Fibroblast of lung (primary cell): ENCODE measurements around the gene TCF20. TPM values are rescaled to one million over a fixed set of nuclear protein-coding genes. Genes with fewer than 3 reads are reported as not detected.

Experiments used
- DNase-seq, 2 donors: peaks; one replicate each; pipeline versions ENCODE4 v3.0.0 to v3.0.0-alpha.2; 2010; ENCODE audit warnings: low read depth in 2 of 2
- H2AFZ ChIP-seq: 2 replicates; pipeline ENCODE4 v1.5.1; 2012; ENCODE audit warnings: low read length, control low read depth, inconsistent platforms
- H3K27ac ChIP-seq: 2 replicates; pipeline ENCODE4 v1.5.1; 2011; ENCODE audit warnings: low read length, control low read depth; ENCODE audit not compliant: insufficient read depth
- H3K27me3 ChIP-seq: 2 replicates; pipeline ENCODE4 v1.5.1; 2011; ENCODE audit warnings: mild to moderate bottlenecking, low read length; ENCODE audit not compliant: control insufficient read depth, insufficient read depth
- H3K36me3 ChIP-seq: 2 replicates; pipeline ENCODE4 v1.5.1; 2011; ENCODE audit warnings: low read length; ENCODE audit not compliant: control insufficient read depth, insufficient read depth
- H3K4me1 ChIP-seq: 2 replicates; pipeline ENCODE4 v1.5.1; 2011; ENCODE audit warnings: low read length; ENCODE audit not compliant: control insufficient read depth, insufficient read depth; ENCODE audit errors: extremely low read depth
- H3K4me2 ChIP-seq: 2 replicates; pipeline ENCODE4 v1.5.1; 2011; ENCODE audit warnings: low read length, control low read depth; ENCODE audit not compliant: insufficient read depth; ENCODE audit errors: extremely low read depth
- H3K4me3 ChIP-seq, 4 experiments: fragments of 200-600 bp in 1 of 4; sonication (generic) in 1 of 4; replicated peaks in 1 of 4; 2 replicates each; pipeline ENCODE4 v1.5.1; 2011 to 2016; ENCODE audit warnings: low read length in 4 of 4, low read depth in 3 of 4, mild to moderate bottlenecking in 3 of 4, control low read depth in 2 of 4, inconsistent platforms in 1 of 4, mixed read lengths in 1 of 4; ENCODE audit not compliant: insufficient read depth in 1 of 4; ENCODE audit errors: control extremely low read depth in 1 of 4
- H3K79me2 ChIP-seq: 2 replicates; pipeline ENCODE4 v1.5.1; 2012; ENCODE audit warnings: mild to moderate bottlenecking, low read length, inconsistent platforms; ENCODE audit not compliant: control insufficient read depth, insufficient read depth
- H3K9ac ChIP-seq: 2 replicates; pipeline ENCODE4 v1.5.1; 2011; ENCODE audit warnings: mild to moderate bottlenecking, low read length, control low read depth; ENCODE audit not compliant: insufficient read depth
- H3K9me3 ChIP-seq: 2 replicates; pipeline ENCODE4 v1.5.1; 2012; ENCODE audit warnings: low read depth, low read length; ENCODE audit not compliant: control insufficient read depth, insufficient read depth
- H4K20me1 ChIP-seq: 2 replicates; pipeline ENCODE4 v1.5.1; 2011; ENCODE audit warnings: low read length; ENCODE audit not compliant: control insufficient read depth, insufficient read depth; ENCODE audit errors: extremely low read depth
- CTCF ChIP-seq, 2 donors: IDR thresholded peaks in 1 of 2; conservative IDR thresholded peaks in 1 of 2; 1 replicate in 1 of 2; 2 replicates in 1 of 2; pipeline ENCODE4 v1.5.1; 2011 to 2012; ENCODE audit warnings: low read length in 2 of 2, control low read depth in 1 of 2, inconsistent platforms in 1 of 2, low read depth in 1 of 2, mild to moderate bottlenecking in 1 of 2
- EZH2 ChIP-seq: IDR thresholded peaks from 2 replicates; pipeline ENCODE4 v1.5.1; 2012; ENCODE audit warnings: low read length, control low read depth, mild to moderate bottlenecking; ENCODE audit errors: missing control alignments
- polyA plus RNA-seq, 2 donors: library from polyadenylated mRNA; depleted of rRNA in 1 of 2; stranded (reverse) in 1 of 2; unstranded in 1 of 2; fragments of >200 nt; gene quantifications; 2 replicates each; pipeline ENCODE4 v1.2.1, GENCODE V29; 2011 to 2012; ENCODE audit warnings: missing spikeins in 1 of 2
- total RNA-seq: library from RNA; depleted of rRNA; stranded (reverse); fragments of >200 nt; gene quantifications from 2 replicates; pipeline ENCODE4 v1.2.1, GENCODE V29; 2014

The TCF20 gene
- total and polyA plus RNA-seq, 2 donors (not counting 1 experiment from before 2014, with no cell fraction given): 11.8 to 25.4 TPM

- TF ChIP-seq EZH2: no peak
- no peak for TF ChIP-seq CTCF (conservative IDR thresholded peaks at IDR 0.05 in 1 of 2, IDR thresholded peaks at IDR 0.05 in 1 of 2; ENCODE audit: low read depth in 1 of 2, low read length in 2 of 2)
- no peak overlapping the region for H3K27ac ChIP-seq
- no peak for DNase-seq
- H3K27me3 ChIP-seq: peaks cover 20% of the 10 kb centered on the region
- H3K9me3 ChIP-seq: no peaks in the 10 kb centered on the region
- H3K4me1 ChIP-seq: no peaks in the 10 kb centered on the region
- no peak overlapping the region for H2AFZ ChIP-seq
- no peaks in the 10 kb centered on the region for H3K36me3 ChIP-seq
- H4K20me1 ChIP-seq: no peaks in the 10 kb centered on the region
- H3K79me2 ChIP-seq: no peaks in the 10 kb centered on the region
- H3K4me2 ChIP-seq: no peak overlapping the region
- no peak overlapping the region for H3K9ac ChIP-seq
- no peak overlapping the region for H3K4me3 ChIP-seq
These were observed 16.9 kb upstream of the TCF20 start for GRCh38 chr22:42287174-42287890.

GRCh38 chr22:42286205-42286604, 15.8 kb upstream of the TCF20 start:
- Histone ChIP-seq H4K20me1 (no peaks in the 10 kb centered on the region), H3K4me3 (no peak overlapping the region), H3K9me3 (no peaks in the 10 kb centered on the region), H3K27ac (no peak overlapping the region), H3K9ac (no peak overlapping the region), H2AFZ (no peak overlapping the region), H3K79me2 (no peaks in the 10 kb centered on the region), H3K27me3 (peaks cover 29% of the 10 kb centered on the region), H3K4me2 (no peak overlapping the region), H3K36me3 (no peaks in the 10 kb centered on the region), H3K4me1 (no peaks in the 10 kb centered on the region)
- TF ChIP-seq EZH2 (no peak), CTCF (conservative IDR thresholded peaks at IDR 0.05 in 1 of 2, IDR thresholded peaks at IDR 0.05 in 1 of 2; ENCODE audit: low read depth in 1 of 2, low read length in 2 of 2) (no peak)
- no peak for DNase-seq

GRCh38 chr22:42285604-42286003, 15.2 kb upstream of the TCF20 start:
- peaks cover 30% of the 10 kb centered on the region for H3K27me3 ChIP-seq
- no peaks in the 10 kb centered on the region for H4K20me1 ChIP-seq
- no peaks in the 10 kb centered on the region for H3K4me1 ChIP-seq
- no peaks in the 10 kb centered on the region for H3K36me3 ChIP-seq
- no peak overlapping the region for H3K9ac ChIP-seq
- H3K4me3 ChIP-seq: no peak overlapping the region
- no peaks in the 10 kb centered on the region for H3K79me2 ChIP-seq
- H3K27ac ChIP-seq: no peak overlapping the region
- H2AFZ ChIP-seq: no peak overlapping the region
- H3K4me2 ChIP-seq: no peak overlapping the region
- DNase-seq: no peak
- H3K9me3 ChIP-seq: no peaks in the 10 kb centered on the region
- TF ChIP-seq CTCF (conservative IDR thresholded peaks at IDR 0.05 in 1 of 2, IDR thresholded peaks at IDR 0.05 in 1 of 2; ENCODE audit: low read depth in 1 of 2, low read length in 2 of 2) (no peak), EZH2 (no peak)
